CD4-positive, alpha-beta memory T cell (primary cell): Measurements from ENCODE around the gene ATP11A. TPM values are rescaled to one million over a fixed set of nuclear protein-coding genes. Genes with fewer than 3 reads are reported as not detected.
A peak's percentile ranks its signal among the peaks of the same experiment; 100 is the strongest.

Source experiments
- CTCF ChIA-PET: fragments of 350-600 bp; sonication (Branson Sonifier 250); formaldehyde crosslinking; loops from one replicate; lab custom pipeline; 2021; ENCODE audit warnings: inconsistent platforms; ENCODE audit not compliant: partially characterized antibody; lab: Charles Lee
- POLR2A ChIA-PET: fragments of 350-600 bp; sonication (Branson Sonifier 250); formaldehyde crosslinking; loops from one replicate; lab custom pipeline; 2021; ENCODE audit not compliant: partially characterized antibody; lab: Charles Lee
- DNase-seq, 5 donors: peaks; one replicate each; pipeline versions ENCODE4 v3.0.0 to v3.0.0-alpha.2; 2020 to 2022; ENCODE audit warnings: mixed read lengths in 1 of 5
- H3K27ac ChIP-seq: one replicate; pipeline ENCODE4 v1.7.0; 2013; ENCODE audit warnings: low read depth, low read length
- H3K27me3 ChIP-seq: 2 replicates; pipeline ENCODE4 v1.7.0; 2013; ENCODE audit warnings: mild to moderate bottlenecking, low read length, moderate library complexity; ENCODE audit not compliant: insufficient read depth
- H3K36me3 ChIP-seq: 2 replicates; pipeline ENCODE4 v1.7.0; 2013; ENCODE audit warnings: mild to moderate bottlenecking, low read length, moderate library complexity; ENCODE audit not compliant: insufficient read depth
- H3K4me1 ChIP-seq: 2 replicates; pipeline ENCODE4 v1.7.0; 2013; ENCODE audit warnings: mild to moderate bottlenecking, low read length, moderate library complexity; ENCODE audit not compliant: insufficient read depth
- H3K4me3 ChIP-seq, 2 donors: one replicate each; pipeline ENCODE4 v1.7.0; 2013; ENCODE audit warnings: low read length in 2 of 2, mild to moderate bottlenecking in 1 of 2
- H3K9me3 ChIP-seq, 2 donors: one replicate each; pipeline ENCODE4 v1.7.0; 2013; ENCODE audit warnings: low read length in 2 of 2, control low read depth in 1 of 2; ENCODE audit not compliant: control insufficient read depth in 1 of 2
- H3K27ac Mint-ChIP-seq, 7 donors: one replicate each; pipeline ENCODE4 v1.8.0; 2020 to 2021; ENCODE audit warnings: mixed read lengths in 7 of 7, mild to moderate bottlenecking in 6 of 7, inconsistent platforms in 3 of 7, moderate library complexity in 3 of 7
- H3K27me3 Mint-ChIP-seq, 2 donors: one replicate each; pipeline ENCODE4 v1.8.0; 2020 to 2021; ENCODE audit warnings: mixed read lengths in 2 of 2
- H3K36me3 Mint-ChIP-seq, 2 donors: one replicate each; pipeline ENCODE4 v1.8.0; 2020 to 2021; ENCODE audit warnings: mixed read lengths in 2 of 2, inconsistent platforms in 1 of 2, mild to moderate bottlenecking in 1 of 2
- H3K4me1 Mint-ChIP-seq, 4 donors: one replicate each; pipeline ENCODE4 v1.8.0; 2020 to 2021; ENCODE audit warnings: mixed read lengths in 4 of 4, mild to moderate bottlenecking in 1 of 4
- H3K4me3 Mint-ChIP-seq, 8 donors: one replicate each; pipeline ENCODE4 v1.8.0; 2020 to 2021; ENCODE audit warnings: mixed read lengths in 8 of 8, mild to moderate bottlenecking in 7 of 8, moderate library complexity in 6 of 8, inconsistent platforms in 3 of 8
- H3K9me3 Mint-ChIP-seq, 8 donors: one replicate each; pipeline ENCODE4 v1.8.0; 2020 to 2021; ENCODE audit warnings: mixed read lengths in 8 of 8, mild to moderate bottlenecking in 5 of 8, inconsistent platforms in 3 of 8, moderate library complexity in 1 of 8
- intact Hi-C: fragments of 100-400 bp; cut with micrococcal nuclease; formaldehyde crosslinking; loops from one replicate; pipeline ENCODE4 v1.15.1; 2023
- polyA plus RNA-seq, 2 donors: library from polyadenylated mRNA; unstranded; fragments of 300-500 nt; fragmentation: Illumina TruSeq; gene quantifications; one replicate each; pipeline ENCODE4 v1.2.3, GENCODE V29; 2021
- total RNA-seq, 2 experiments: library from RNA; stranded (reverse); gene quantifications; one replicate each; pipeline ENCODE4 v1.2.3, GENCODE V29; 2021

Gene ATP11A
- total and polyA plus RNA-seq, 4 experiments from 2014 or later: 1.1 to 50.5 (median 30.7) TPM

DNA sequence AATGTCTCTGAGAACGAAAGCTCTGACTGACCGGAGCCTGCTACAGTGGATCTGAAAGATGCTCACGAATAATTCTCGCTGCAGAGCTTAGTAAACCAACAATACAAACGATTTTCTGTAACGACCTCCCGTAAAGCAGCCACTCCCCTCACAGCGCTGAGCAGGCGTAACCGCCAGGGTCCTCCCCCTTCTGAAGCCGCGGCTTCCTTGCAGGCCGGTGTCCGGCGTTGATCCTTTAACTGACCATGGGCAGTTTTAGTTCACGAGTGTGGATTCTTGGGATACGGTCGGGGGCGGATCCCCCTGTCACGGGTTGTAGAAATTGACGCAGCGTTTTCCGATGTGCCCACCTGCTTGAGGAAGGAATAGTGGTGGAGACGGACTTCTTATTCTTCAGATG, 75.9 kb downstream of the ATP11A start:
- no peaks in the 10 kb centered on the region for H3K9me3 ChIP-seq
- H3K4me3 Mint-ChIP-seq: peak overlapping the region in 1 of 8 donors; percentile 7
- H3K4me3 ChIP-seq: no peak overlapping the region
- no peak overlapping the region for H3K27ac ChIP-seq
- H3K4me1 ChIP-seq: peaks cover 24% of the 10 kb centered on the region
- H3K4me1 Mint-ChIP-seq: peaks cover 23 to 45% (median 35%) of the 10 kb centered on the region in 4 donors
- H3K27me3 Mint-ChIP-seq: no peaks in the 10 kb centered on the region
- DNase-seq: no peak
- intact Hi-C loops: no loop called here
- POLR2A ChIA-PET: no interaction called here
- CTCF ChIA-PET: no interaction called here
- peaks cover 3 to 8% of the 10 kb centered on the region in 2 donors for H3K36me3 Mint-ChIP-seq
- H3K27me3 ChIP-seq: no peaks in the 10 kb centered on the region
- H3K27ac Mint-ChIP-seq: peak overlapping the region in 4 of 7 donors; percentile 12 to 40 (median 20)
- H3K36me3 ChIP-seq: peaks cover 5% of the 10 kb centered on the region
- peaks cover 0 to 3% (median 0%) of the 10 kb centered on the region in 8 donors for H3K9me3 Mint-ChIP-seq

DNA sequence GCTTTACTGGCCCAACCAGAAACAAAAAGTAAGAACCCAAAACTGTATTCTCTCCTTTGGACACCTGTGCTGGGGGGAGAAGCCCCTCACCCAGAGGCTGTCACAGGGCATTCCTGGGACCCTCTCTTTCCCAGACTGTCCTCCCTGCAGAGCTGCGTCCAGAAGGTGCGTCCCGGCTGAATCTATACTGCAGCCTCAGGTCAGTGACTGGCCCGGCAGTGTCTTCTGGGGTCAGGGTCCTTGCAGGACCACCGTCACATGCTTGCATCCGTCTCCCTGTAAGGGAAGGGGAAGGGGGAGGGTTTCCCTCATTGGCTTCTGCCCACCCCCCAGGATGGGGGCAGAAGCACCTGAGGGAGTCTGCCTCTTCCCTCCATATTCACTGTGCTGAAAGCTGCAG, 76.5 kb downstream of the ATP11A start:
- Mint-ChIP-seq H3K27me3 (no peaks in the 10 kb centered on the region), H3K9me3 (peaks cover 0 to 1% (median 0%) of the 10 kb centered on the region in 8 donors), H3K4me3 (peak overlapping the region in 2 of 8 donors; percentile 24 to 42), H3K27ac (peak overlapping the region in 6 of 7 donors; percentile 3 to 68 (median 30)), H3K4me1 (peaks cover 23 to 45% (median 33%) of the 10 kb centered on the region in 4 donors), H3K36me3 (peaks cover 6 to 8% of the 10 kb centered on the region in 2 donors)
- no peak overlapping the region for H3K4me3 ChIP-seq
- CTCF ChIA-PET: no interaction called here
- H3K27me3 ChIP-seq: no peaks in the 10 kb centered on the region
- intact Hi-C loops: no loop called here
- no peak for DNase-seq
- POLR2A ChIA-PET: no interaction called here
- H3K27ac ChIP-seq: no peak overlapping the region
- peaks cover 24% of the 10 kb centered on the region for H3K4me1 ChIP-seq
- no peaks in the 10 kb centered on the region for H3K9me3 ChIP-seq
- peaks cover 5% of the 10 kb centered on the region for H3K36me3 ChIP-seq

DNA sequence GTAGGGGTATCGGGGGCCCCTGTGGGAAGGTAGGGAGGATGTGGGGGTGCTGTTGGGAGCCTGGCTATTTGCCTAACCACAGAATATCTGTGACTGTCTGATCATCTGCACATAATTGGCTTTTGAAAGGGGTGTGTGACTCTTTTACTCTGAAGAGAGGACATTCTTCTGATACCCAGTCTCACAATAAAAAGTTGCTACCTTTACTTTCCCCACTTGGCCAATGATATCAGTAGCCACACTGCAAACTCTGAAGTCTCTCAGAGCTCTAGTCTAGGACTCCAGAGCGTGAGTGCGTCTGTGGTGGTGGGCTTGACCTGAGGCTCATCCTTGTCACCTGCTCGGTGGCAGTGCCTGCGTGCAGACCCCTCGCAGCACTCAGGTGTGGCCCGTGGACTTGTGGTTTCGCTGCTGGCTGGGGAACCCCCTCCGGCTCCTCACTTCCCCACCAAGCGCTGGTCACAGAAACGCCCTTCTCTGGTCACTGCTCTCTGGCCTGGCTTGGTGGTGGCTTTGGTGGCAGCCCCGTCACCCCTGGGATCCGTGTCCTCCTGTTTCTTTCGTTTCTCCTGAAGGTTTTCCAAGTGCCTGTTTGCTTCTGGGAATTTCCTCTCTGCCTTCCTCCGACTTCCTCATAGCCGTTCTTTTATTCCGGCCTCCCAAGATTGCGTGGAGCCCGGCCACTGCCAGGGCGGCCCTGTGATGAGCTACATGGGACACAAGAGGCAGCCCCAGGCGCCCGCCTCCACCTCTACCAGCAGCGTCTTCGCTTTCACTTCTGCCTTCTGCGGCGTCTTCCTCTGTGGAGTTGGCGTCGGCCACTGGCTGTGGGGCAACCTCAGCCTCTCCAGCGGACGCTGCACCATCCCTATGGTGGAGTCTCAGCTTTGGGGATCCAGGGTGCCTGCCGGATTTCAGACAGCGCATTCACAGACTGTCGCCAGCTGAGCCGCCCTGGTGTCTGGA, 78.0 kb downstream of the ATP11A start:
- Histone ChIP-seq H3K36me3 (peaks cover 5% of the 10 kb centered on the region), H3K4me1 (peaks cover 24% of the 10 kb centered on the region), H3K27me3 (no peaks in the 10 kb centered on the region), H3K4me3 (no peak overlapping the region), H3K27ac (no peak overlapping the region), H3K9me3 (no peaks in the 10 kb centered on the region)
- Mint-ChIP-seq H3K4me1 (peaks cover 26 to 44% (median 35%) of the 10 kb centered on the region in 4 donors), H3K27me3 (no peaks in the 10 kb centered on the region), H3K36me3 (peaks cover 6 to 9% of the 10 kb centered on the region in 2 donors), H3K27ac (peak overlapping the region; percentile 16 to 92 (median 79)), H3K9me3 (peaks cover 0 to 1% (median 0%) of the 10 kb centered on the region in 8 donors), H3K4me3 (peak overlapping the region in 7 of 8 donors; percentile 37 to 89 (median 71))
- CTCF ChIA-PET: no interaction called here
- POLR2A ChIA-PET: no interaction called here
- DNase-seq: no peak
- intact Hi-C loops: no loop called here

DNA sequence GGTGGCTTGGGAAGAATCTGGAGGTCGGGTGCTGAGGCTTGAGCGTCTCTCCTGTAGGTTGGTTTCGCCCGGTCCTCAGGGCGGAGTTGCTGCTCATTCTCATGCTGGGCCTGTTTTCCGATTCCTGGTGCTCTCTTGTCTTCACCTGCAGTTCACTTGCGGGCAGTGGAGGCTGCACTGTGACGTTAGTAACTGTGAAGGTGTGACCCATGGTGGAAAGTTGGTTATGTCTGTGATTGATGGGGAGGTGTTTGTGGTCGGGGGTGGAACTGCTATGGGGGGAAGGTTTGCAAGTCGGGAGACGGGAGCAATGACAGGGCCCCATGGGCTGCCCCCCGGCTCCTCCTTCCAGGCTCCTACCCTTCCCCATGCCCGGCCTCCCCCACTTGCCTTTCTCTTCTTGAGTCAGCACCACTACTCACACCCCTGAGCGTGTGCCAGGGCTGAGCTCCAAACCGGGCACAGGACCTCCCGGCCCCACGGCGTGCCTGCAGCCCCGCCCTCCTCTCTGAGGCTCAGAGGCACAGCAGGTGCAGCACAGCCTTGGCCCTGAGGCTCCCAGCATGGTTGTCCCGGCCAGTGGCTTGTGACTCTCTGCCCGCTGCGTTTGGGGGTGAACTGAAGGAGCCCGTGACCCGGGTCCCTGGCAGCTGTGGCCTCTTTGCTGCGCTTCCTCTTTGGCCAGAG, 79.1 kb downstream of the ATP11A start:
- no peaks in the 10 kb centered on the region for H3K9me3 ChIP-seq
- H3K4me3 ChIP-seq: no peak overlapping the region
- H3K27ac ChIP-seq: no peak overlapping the region

DNA sequence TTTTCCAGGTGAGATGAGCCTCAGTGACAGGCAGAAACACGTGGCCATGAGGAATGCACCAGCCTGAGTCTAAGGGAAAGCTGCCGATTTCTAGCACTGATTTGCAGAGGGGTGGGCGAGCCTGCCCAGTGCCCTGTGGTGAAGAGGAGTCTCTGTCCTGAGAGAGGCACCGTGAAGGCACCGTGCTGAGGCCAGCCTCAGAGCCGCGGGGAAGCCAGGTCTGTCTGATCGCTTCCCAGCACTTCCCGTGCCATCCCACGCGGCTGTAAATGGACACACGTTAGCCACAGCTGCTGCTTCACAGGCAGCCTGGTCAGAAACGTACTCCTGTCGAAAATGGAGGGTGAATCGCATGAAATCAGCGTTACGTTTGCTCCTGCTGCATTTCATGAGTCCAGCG, 79.8 kb downstream of the ATP11A start:
- CTCF ChIA-PET: no interaction called here
- Histone ChIP-seq H3K36me3 (peaks cover 5% of the 10 kb centered on the region), H3K9me3 (no peaks in the 10 kb centered on the region), H3K27me3 (no peaks in the 10 kb centered on the region), H3K27ac (no peak overlapping the region), H3K4me1 (peaks cover 24% of the 10 kb centered on the region), H3K4me3 (no peak overlapping the region)
- POLR2A ChIA-PET: no interaction called here
- Mint-ChIP-seq H3K9me3 (peaks cover 0 to 1% (median 0%) of the 10 kb centered on the region in 8 donors), H3K27ac (peak overlapping the region in 2 of 7 donors; percentile 70 to 87), H3K27me3 (no peaks in the 10 kb centered on the region), H3K4me1 (peaks cover 24 to 44% (median 36%) of the 10 kb centered on the region in 4 donors), H3K4me3 (peak overlapping the region in 1 of 8 donors; percentile 21), H3K36me3 (peaks cover 3 to 6% of the 10 kb centered on the region in 2 donors)
- intact Hi-C loops: no loop called here
- DNase-seq: no peak

More for the DNA sequence above, 79.1 kb downstream of the ATP11A start:
- Mint-ChIP-seq H3K27ac (peak overlapping the region in 6 of 7 donors; percentile 73 to 93 (median 86)), H3K36me3 (peaks cover 3 to 6% of the 10 kb centered on the region in 2 donors), H3K9me3 (peaks cover 0 to 1% (median 0%) of the 10 kb centered on the region in 8 donors), H3K4me1 (peaks cover 24 to 44% (median 36%) of the 10 kb centered on the region in 4 donors), H3K4me3 (peak overlapping the region; percentile 17 to 80 (median 65)), H3K27me3 (no peaks in the 10 kb centered on the region)
- ChIA-PET CTCF (no interaction called here), POLR2A (no interaction called here)
- Histone ChIP-seq H3K4me1 (peaks cover 24% of the 10 kb centered on the region), H3K27me3 (no peaks in the 10 kb centered on the region), H3K36me3 (peaks cover 5% of the 10 kb centered on the region)
- intact Hi-C loops: no loop called here
- DNase-seq: peak; percentile 19 to 53 (median 39)

DNA sequence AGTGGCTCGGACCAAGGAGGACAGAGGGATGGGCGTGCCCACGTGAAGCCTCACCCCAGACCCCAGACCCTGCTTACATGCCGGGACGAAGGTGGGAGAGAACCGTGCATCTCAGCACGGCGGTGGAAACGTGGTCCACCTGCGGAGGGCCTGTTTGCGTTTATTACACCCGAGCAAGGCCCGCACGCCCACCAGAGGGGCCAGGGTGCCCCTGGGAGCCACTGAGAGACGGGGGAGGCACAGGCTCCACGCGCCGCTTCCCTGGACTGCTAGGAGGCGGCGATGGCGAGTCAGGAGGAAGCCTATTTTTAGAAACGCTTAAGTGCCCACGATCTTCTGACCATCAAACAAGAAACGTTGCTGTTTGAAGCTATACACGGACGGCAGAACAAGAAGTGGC, 80.7 kb downstream of the ATP11A start:
- ChIA-PET CTCF (no interaction called here), POLR2A (no interaction called here)
- H3K36me3 Mint-ChIP-seq: peaks cover 3 to 6% of the 10 kb centered on the region in 2 donors
- Histone ChIP-seq H3K27me3 (no peaks in the 10 kb centered on the region), H3K27ac (no peak overlapping the region), H3K9me3 (no peaks in the 10 kb centered on the region), H3K4me1 (peaks cover 24% of the 10 kb centered on the region), H3K36me3 (peaks cover 5% of the 10 kb centered on the region), H3K4me3 (no peak overlapping the region)
- intact Hi-C loops: no loop called here
- no peak overlapping the region for H3K27ac Mint-ChIP-seq
- H3K9me3 Mint-ChIP-seq: peaks cover 0 to 1% (median 0%) of the 10 kb centered on the region in 8 donors
- no peak for DNase-seq
- peaks cover 24 to 41% (median 35%) of the 10 kb centered on the region in 4 donors for H3K4me1 Mint-ChIP-seq
- H3K4me3 Mint-ChIP-seq: no peak overlapping the region
- no peaks in the 10 kb centered on the region for H3K27me3 Mint-ChIP-seq
